KMS-11 (cell line): Measurements from ENCODE around the gene COMMD9.

Experiments used
- H2AFZ ChIP-seq: fragments of 200-600 bp; sonication (generic); 2 replicates; pipeline ENCODE4 v1.6.1; 2016; ENCODE audit warnings: antibody characterized with exemption, mixed run types, low read depth
- H3K27ac ChIP-seq: fragments of 200-600 bp; sonication (generic); 2 replicates; pipeline ENCODE4 v1.6.1; 2016; ENCODE audit warnings: mild to moderate bottlenecking, mixed run types
- H3K27me3 ChIP-seq: fragments of 200-600 bp; sonication (generic); 2 replicates; pipeline ENCODE4 v1.6.1; 2017; ENCODE audit warnings: mild to moderate bottlenecking, low read depth, mixed run types, moderate library complexity; ENCODE audit not compliant: insufficient read depth
- H3K36me3 ChIP-seq: fragments of 200-600 bp; sonication (generic); 2 replicates; pipeline ENCODE4 v1.6.1; 2017; ENCODE audit warnings: mild to moderate bottlenecking, mixed run types; ENCODE audit not compliant: insufficient read depth
- H3K4me1 ChIP-seq: fragments of 200-600 bp; sonication (generic); 2 replicates; pipeline ENCODE4 v1.6.1; 2016; ENCODE audit warnings: mild to moderate bottlenecking, low read depth, mixed run types; ENCODE audit not compliant: poor library complexity, severe bottlenecking
- H3K4me2 ChIP-seq: fragments of 200-600 bp; sonication (generic); 2 replicates; pipeline ENCODE4 v1.7.0; 2016; ENCODE audit warnings: mild to moderate bottlenecking, mixed run types
- H3K4me3 ChIP-seq: fragments of 200-600 bp; sonication (generic); IDR thresholded peaks from 2 replicates; pipeline ENCODE4 v1.6.1; 2017; ENCODE audit warnings: low read depth, low read length, mixed read lengths; ENCODE audit not compliant: insufficient read depth
- H3K79me2 ChIP-seq: fragments of 200-600 bp; sonication (generic); 2 replicates; pipeline ENCODE4 v1.6.1; 2016; ENCODE audit warnings: low read depth, mixed run types; ENCODE audit not compliant: insufficient read depth
- H3K9ac ChIP-seq: fragments of 200-600 bp; sonication (generic); 2 replicates; pipeline ENCODE4 v1.6.1; 2016; ENCODE audit warnings: mild to moderate bottlenecking, mixed run types
- H4K20me1 ChIP-seq: fragments of 200-600 bp; sonication (generic); 2 replicates; pipeline ENCODE4 v1.6.1; 2016; ENCODE audit warnings: mild to moderate bottlenecking, mixed run types; ENCODE audit not compliant: insufficient read depth
- TF ChIP-seq, protein P1 (sequence below): fragments of 200-600 bp; sonication (generic); conservative IDR thresholded peaks from 2 replicates; pipeline ENCODE4 v1.6.1; 2017; ENCODE audit warnings: low read depth, mild to moderate bottlenecking, antibody characterized with exemption, low read length, moderate library complexity, mixed read lengths

The COMMD9 gene

DNA sequence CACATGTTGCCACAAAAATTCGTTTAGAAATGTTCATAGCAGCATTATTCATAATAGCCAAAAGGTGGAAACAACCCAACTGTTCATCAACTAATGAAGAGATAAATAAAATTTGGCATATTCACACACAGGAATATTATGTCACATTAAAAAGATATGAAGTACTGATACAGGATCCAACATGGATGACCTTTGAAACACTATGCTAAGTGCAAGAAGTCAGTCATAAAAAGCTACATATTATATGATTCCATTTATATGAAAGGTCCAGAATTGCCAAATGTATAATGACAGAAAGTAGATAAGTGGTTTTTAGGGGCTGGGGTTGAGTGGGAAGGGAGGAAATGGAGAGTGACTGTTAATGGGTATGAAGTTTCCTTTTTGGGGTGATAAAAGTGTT, 15.8 kb upstream of the COMMD9 start:
- H3K27me3 ChIP-seq = no peaks in the 10 kb centered on the region
- H3K9ac ChIP-seq = no peak overlapping the region
- no peaks in the 10 kb centered on the region for H3K4me1 ChIP-seq
- no peaks in the 10 kb centered on the region for H4K20me1 ChIP-seq
- no peaks in the 10 kb centered on the region for H3K36me3 ChIP-seq
- no peak overlapping the region for H2AFZ ChIP-seq
- H3K4me3 ChIP-seq = no peak overlapping the region
- H3K27ac ChIP-seq = no peak overlapping the region
- no peak overlapping the region for H3K4me2 ChIP-seq
- no peaks in the 10 kb centered on the region for H3K79me2 ChIP-seq
- TF ChIP-seq, protein P1, sequence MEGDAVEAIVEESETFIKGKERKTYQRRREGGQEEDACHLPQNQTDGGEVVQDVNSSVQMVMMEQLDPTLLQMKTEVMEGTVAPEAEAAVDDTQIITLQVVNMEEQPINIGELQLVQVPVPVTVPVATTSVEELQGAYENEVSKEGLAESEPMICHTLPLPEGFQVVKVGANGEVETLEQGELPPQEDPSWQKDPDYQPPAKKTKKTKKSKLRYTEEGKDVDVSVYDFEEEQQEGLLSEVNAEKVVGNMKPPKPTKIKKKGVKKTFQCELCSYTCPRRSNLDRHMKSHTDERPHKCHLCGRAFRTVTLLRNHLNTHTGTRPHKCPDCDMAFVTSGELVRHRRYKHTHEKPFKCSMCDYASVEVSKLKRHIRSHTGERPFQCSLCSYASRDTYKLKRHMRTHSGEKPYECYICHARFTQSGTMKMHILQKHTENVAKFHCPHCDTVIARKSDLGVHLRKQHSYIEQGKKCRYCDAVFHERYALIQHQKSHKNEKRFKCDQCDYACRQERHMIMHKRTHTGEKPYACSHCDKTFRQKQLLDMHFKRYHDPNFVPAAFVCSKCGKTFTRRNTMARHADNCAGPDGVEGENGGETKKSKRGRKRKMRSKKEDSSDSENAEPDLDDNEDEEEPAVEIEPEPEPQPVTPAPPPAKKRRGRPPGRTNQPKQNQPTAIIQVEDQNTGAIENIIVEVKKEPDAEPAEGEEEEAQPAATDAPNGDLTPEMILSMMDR = no peak

DNA sequence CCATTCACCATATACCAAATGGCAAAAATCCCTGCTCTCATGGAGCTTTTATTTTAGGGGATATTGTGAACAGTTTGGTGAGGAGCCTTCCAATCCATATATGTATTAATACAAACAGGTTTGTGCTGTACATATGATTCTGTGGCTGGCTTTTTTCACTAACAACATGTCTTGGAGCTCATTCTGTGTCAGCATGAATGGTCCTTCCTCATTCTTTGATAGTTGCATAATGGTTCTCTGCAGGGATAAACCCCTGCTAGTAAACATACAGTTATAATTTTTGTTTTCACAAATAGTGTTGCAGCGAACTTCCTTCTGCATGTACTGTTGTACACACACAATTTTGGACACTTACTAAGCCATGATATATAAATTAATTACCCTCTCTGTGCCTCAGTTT, 15.1 kb upstream of the COMMD9 start:
- Histone ChIP-seq H3K36me3 (no peaks in the 10 kb centered on the region), H3K27ac (no peak overlapping the region), H2AFZ (no peak overlapping the region), H3K4me3 (no peak overlapping the region), H3K27me3 (no peaks in the 10 kb centered on the region), H3K4me1 (no peaks in the 10 kb centered on the region), H4K20me1 (no peaks in the 10 kb centered on the region), H3K9ac (no peak overlapping the region), H3K4me2 (no peak overlapping the region), H3K79me2 (no peaks in the 10 kb centered on the region)
- TF ChIP-seq, protein P1 = no peak

DNA sequence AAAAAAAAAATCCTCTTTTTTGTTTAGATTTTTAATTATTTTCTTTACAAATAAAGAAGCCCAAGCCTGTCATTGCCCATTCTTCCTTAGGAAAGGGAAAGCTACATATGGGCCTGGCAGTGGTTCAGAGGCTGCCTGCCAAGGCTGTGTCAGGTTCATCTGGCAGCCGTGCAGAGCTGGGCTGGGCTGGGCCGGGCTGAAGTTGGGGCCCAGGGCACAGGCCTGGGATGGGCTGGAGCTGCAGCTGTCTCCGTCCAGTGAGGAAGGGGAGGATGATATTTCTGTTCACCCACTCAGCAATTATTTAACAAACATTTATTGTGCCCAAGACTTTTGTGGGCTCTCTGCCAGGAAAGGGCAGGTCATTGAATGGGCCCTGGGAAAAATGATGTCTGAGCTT, 11.4 kb upstream of the COMMD9 start:
- Histone ChIP-seq H3K36me3 (no peaks in the 10 kb centered on the region), H3K79me2 (no peaks in the 10 kb centered on the region), H3K27me3 (no peaks in the 10 kb centered on the region), H4K20me1 (no peaks in the 10 kb centered on the region), H3K9ac (no peak overlapping the region), H3K27ac (no peak overlapping the region), H2AFZ (no peak overlapping the region), H3K4me3 (no peak overlapping the region), H3K4me1 (no peaks in the 10 kb centered on the region), H3K4me2 (no peak overlapping the region)
- TF ChIP-seq, protein P1 = no peak

DNA sequence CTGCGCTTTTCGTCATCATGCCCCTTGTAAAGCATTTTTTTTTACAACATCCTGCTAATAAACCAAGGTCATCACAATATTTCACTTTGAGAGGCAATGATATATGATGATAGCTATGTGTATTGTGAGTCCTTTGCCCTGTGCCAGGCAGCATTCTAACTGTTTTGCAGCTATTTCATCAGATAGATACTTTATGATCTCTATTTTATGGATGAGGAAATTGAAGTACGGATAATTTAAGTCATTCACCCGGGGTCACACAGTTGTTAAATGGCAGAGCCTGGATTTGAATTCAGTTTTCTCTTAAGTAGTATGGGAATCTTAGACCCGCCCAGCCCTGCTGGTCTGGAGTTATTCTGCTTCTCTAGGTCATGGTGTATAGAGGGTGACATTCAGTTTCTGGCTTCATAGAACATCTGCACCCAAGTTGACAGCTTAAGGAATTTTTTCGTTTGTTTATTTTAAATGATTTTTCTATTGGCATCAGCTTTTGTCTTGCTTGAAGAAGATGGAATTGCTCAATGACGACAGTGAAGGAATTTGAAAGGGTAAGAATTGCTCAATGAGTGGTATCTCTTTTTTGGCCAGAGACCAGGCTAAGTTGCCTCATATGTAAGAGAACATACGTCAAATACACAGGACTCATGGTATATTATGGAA, 7.8 kb upstream of the COMMD9 start:
- Histone ChIP-seq H3K4me1 (no peaks in the 10 kb centered on the region), H3K9ac (no peak overlapping the region), H3K79me2 (no peaks in the 10 kb centered on the region), H3K4me2 (no peak overlapping the region), H2AFZ (no peak overlapping the region), H4K20me1 (no peaks in the 10 kb centered on the region), H3K27ac (no peak overlapping the region), H3K36me3 (no peaks in the 10 kb centered on the region), H3K4me3 (no peak overlapping the region), H3K27me3 (no peaks in the 10 kb centered on the region)
- TF ChIP-seq, protein P1 = no peak
